ENCODE results near the gene PTGIS.
A peak's percentile ranks its signal among the peaks of the same experiment; 100 is the strongest.

PTGIS gene

DNA sequence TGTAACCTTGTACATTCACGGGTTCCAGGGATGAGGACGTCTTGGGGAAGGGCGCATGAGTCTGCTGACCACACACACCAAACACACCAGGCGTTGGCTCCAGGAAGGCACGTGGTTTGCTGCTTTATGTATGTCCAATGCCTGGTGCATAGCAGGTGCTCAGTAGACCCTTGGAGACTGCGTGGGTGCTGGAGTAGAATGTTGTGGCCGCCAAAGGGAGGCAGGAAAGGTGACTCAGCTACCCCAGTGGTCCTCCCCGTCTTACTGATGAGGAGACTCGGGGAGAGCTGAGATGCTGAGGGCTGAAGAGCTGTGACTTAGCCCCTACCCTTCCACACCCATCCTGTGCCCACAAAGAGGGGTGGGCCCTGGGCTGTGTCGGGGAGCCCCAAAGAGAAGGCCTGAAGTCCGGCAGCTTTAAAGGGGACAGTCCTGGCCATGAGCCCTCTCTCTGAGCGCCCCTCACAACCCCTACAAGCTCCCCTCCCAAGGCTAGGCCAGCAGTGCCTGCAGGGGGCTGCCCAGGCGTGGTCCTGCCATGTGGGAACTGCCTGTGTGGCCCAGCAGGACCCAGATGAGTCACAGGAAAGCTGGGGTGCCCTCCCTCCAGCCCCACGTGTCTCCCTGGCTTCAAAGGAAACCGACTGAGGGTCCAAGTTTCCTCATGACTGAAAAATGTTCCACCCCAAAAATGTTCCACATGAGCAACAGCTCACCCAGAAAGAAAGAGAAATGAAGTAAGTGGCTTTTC, 28.0 kb upstream of the PTGIS start:
- DNase-seq (ENCODE audit: low read depth in 2 of 2, low spot score in 1 of 2) = peak in 1 of 2 donors; percentile 35

DNA sequence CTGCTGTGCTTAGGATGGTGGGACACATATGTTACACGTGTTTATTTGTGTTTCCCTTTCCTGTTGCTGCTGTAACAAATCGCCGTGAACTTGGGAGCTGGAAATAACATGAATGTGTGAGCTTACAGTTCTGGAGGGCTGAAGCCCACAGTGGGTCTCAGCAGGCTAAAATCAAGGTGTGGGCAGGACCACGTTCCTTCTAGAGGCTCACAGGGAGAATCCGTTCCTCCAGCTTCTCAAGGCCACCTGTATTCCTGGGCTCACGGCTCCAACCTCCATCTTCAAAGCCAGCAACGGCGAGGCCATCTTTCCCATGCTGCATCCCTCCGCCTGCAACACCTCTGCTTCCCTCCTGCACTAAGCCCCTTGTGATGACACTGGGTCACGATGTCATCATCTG, 27.4 kb upstream of the PTGIS start:
- no peak for DNase-seq (ENCODE audit: low read depth in 2 of 2, low spot score in 1 of 2)

DNA sequence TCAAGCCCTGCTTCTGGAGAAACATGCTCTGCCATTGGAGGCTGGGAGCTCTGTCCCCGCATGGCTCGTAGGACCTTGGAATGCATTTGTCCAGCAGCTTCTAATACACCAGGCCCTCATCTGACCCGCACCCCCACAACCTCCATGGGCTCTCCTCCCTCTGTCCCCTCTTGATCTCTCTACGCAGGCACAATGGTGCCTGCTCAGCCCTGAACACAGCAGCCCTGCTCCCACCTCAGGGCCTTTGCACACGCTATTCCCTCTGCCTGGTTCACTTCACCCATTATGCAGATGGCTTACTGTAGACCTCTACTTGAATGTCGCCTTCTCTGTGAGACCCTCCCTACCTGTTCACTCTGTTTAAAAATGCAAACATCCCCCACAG, 27.0 kb upstream of the PTGIS start:
- DNase-seq (ENCODE audit: low read depth in 2 of 2, low spot score in 1 of 2) = no peak

DNA sequence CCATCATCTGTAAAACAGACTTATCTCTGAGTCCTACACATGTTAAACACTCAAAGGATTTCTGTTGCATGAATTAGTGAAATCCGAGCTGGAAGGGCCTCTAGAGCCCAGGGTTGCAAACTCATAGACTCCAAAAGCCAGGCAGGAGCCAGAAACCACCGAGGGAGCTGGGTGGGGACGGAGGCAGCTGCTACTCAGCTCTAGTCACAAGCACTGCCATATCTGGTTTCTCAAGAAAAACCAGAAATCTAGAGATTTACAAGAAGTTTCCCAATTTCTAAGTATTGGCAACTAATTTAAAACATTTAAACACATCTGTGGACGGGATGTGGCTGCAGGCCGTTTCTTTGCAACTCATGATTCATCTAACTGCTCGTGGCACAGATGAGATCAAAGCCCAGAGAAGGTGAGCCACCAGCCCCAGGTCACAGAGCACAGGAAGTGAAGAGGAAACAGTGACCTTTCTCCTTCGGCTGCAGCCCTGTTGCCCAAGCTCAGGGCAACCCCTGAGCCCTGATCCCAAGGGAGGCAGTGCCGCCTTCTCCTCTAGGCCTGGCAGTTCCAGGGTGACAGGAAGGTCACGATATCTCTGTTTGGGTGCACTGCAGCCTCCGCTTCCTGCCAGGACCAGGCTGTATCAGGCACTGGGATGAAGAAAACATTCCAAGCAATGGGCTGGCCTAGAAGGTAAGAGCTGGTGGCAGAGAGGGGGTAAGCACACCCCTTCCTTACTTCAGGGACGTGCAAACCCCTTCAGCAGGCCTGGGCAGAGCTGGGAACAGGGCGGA, 26.4 kb upstream of the PTGIS start:
- peak in 1 of 2 donors; percentile 25 for DNase-seq (ENCODE audit: low read depth in 2 of 2, low spot score in 1 of 2)

DNA sequence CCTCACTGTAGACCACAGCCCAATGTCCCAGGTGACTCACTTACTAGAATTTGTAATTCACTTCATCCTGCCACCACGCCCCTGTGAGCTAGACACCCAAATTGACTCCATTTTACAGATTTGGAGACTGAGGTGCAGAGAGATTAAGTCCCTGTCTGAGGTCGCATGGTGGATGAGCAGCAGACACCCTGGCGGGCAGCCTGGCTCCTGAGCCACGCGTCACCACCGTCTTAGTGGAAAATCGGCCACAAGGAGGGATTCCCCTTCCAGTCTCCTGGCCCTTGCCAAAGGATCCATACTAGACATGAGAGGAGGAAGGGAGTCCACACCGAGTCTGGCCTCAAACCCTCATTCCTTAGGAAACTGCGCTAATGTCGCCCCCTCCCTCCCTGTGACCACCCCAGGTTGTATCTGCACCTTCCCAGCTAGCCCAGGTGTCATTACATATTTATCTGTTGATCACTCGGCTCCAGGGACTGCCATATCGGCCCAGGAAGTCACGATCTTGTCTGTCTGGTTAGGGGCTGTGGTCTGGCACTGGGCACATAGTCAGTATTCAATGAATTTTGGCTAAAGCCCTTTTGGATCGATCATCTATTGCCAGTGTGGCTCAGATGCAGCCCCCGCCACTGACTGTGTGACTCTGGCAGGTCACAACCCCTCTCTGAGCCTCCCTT, 25.7 kb upstream of the PTGIS start:
- DNase-seq (ENCODE audit: low read depth in 2 of 2, low spot score in 1 of 2) = no peak

DNA sequence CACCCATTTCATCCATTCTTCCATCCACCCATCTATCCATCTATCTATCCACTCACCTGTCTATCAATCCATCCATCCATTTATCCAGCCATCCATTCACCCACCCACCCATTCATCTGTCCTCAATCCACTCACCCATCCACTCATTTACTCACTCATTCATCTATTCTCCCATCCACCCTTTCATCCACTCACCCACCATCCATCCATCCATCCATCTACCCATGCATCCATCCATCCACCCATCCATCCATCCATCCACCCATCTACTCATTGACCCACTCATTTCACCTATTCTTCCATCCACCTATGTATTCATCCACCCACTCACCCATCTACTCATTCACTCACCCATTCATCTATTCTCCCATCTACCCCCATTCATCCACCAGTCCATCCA, 24.2 kb upstream of the PTGIS start:
- no peak for DNase-seq (ENCODE audit: low read depth in 2 of 2, low spot score in 1 of 2)

DNA sequence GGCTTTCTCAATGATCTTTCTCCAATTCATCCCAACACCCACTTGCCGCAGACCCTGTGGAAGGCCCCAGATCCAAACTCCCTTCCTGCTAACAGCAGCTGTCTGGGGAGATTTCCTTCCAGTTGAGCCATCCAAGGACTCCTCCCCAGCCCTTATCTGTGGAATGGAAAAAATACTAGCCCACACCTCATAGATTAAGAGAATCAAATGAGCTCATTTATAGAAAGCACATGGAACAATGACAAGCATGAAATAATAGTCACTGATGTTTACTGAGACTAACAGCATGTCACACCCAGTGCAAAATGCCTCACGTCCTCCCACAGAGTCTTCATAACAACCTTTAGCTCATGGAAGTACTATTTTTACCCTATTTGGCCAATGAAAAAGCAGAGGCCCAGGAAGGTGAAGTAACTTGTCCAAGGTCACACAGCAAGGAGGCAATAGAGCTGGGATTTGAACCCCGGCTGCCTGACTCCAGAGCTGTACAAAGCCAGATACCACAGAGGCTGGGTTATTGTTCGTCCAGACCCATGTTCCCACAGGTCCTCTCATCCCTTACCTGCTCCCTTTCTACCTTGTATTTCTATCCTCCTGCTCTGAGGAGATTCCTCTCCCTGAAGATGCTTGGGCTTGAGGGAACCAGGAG, 23.4 kb upstream of the PTGIS start:
- no peak for DNase-seq (ENCODE audit: low read depth in 2 of 2, low spot score in 1 of 2)

DNA sequence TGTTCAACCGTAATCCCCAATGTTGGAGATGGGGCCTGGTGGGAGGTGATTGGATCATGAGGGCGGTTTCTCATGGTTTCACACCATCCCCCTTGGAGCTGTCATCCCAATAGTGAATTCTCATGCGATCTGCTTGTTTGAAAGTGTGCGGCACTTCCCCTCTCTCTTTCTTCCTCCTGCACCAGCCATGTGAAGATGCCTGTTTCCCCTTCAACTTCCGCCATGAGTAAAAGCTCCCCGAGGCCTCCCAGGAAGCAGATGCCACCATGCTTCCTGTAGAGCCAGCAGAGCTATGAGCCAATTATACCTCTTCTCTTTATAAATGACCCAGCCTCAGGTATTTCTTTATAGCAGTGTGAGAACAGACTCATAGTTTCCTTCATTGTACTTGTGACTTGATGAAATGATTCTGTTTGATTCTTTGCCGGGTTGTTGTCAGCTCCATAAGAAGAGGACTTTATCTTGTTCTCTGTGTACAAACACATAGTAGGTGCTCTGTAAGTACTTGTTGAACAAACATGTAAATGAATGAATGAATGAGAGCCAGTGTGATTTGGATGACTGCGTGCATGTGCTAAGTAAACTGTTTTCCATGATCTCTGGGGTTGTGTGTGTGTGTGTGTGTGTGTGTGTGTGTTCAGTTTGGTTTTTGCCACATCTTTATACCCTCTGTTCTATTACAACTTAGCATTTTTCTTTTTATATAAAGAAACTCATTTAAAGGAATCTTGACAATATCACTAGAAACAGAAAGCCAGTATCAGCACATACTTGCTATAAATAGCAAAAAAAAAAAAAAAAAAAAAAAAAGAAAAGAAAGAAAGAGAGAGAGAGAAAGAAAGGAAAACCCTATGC, 22.5 kb upstream of the PTGIS start:
- no peak for DNase-seq (ENCODE audit: low read depth in 2 of 2, low spot score in 1 of 2)

DNA sequence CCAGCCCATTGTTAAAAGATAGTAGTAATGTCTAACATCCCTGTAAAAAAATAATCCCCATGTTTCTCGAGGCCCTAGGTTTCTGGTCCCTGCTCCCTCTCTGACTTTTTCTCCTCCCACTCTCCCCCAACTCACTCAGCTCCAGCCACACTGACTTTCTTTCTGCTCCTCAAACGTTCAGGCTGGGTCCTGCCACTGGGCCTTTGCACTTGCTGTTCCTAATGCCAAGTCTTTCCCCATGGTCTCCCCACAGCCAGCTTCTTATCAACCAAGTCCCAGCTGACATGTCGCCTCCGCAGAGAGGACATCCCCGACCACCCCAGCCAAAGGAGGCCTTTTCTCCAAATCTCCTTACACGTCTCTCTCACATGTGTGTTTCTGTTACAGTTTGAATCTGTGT, 21.8 kb upstream of the PTGIS start:
- DNase-seq (ENCODE audit: low read depth in 2 of 2, low spot score in 1 of 2) = no peak

DNA sequence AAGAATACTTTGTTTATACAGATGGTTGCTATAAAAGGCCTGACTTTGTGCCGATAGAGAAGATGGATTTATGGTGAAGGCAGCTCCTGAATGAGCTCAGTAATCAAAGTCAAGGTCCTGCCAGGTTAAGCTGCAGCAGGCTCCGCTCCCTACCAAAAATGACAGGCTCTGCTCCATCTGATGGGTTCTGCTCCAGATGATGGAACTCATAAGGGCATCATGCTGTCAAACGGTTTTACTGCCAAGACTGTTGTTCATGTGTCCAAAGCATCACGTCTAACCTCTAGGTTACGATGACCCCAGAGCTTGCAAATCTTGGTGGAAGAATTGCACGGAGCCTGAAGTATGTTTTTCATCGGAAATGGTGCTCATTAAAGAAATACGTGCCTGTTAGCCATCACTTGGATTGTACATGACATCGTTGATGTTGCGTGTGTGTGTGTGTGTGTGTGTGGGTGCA, 19.2 kb upstream of the PTGIS start:
- no peak for DNase-seq (ENCODE audit: low read depth in 2 of 2, low spot score in 1 of 2)

DNA sequence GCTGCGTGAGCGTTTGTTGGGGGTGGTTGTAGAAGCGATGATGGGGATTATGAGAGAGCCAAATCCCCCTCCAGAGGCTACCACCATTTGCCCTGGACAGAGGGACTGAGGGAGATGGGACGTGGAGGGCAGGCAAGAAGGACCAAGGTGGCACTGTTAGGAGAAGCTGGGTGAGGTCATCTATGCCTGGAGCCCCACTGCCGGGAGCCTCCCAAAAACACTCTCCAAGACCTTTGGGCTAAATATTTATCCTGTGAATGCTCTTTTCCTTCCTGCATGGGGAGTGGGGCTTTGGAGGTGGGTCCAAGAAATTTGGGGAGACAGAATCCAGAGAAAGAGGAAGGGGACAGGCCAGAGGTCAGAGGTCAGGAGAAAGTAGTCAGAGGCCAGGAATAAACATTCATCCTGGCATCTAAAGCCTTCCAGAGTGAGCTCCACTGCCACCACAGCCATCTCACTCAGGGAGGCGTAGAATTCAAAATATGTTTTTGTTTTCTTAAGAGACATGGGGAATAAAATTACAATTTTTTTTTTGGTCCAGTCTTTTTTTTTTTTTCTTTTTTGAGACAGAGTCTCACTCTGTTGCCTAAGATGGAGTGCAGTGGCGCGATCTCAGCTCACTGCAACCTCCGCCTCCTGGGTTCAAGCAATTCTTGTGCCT, 17.8 kb upstream of the PTGIS start:
- DNase-seq (ENCODE audit: low read depth in 2 of 2, low spot score in 1 of 2) = no peak

DNA sequence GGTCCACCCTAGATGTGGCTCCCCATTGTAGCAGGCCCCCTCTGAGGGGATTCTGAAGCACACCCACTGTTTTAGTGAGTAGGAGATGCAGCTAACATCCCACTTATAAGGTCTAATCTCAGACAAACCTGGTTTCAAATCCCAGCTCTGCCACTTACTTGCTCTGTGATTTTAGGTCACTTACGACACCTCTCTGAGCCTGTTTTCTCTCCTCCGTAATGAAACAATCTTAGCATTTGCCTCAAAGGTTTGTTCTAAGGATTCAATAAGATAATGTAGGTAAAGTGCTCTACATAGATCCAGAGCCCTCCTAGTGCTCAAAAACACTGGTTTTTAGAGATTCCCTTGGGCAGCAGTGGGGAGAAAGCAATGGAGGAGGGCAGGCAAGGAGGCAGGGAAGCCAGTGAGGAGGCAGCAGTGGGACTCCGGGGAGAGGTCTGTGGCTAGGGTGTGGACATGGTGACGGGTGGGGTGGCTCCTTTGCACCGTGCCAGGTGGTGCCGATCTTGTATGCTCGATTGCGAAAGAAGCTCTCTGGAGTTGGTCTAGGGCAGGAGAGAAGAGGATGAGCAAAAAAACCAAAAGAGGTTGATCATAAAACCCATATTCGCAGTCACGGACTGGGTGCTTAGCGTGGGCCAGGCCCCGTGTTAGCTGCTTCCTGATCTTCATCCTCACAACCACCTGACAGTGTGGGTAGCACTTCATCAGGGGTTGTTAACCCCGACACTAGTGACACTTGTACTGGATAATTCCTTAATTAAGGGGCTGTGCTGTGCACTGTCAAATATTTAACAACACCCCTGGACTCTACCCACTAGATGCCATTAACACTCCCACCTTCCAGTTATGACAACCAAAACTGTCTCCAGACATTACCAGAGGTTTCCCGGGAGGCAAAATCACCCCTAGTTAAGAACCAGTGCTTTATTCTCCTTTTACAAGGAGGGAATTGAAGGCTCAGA, 16.8 kb upstream of the PTGIS start:
- no peak for DNase-seq (ENCODE audit: low read depth in 2 of 2, low spot score in 1 of 2)

DNA sequence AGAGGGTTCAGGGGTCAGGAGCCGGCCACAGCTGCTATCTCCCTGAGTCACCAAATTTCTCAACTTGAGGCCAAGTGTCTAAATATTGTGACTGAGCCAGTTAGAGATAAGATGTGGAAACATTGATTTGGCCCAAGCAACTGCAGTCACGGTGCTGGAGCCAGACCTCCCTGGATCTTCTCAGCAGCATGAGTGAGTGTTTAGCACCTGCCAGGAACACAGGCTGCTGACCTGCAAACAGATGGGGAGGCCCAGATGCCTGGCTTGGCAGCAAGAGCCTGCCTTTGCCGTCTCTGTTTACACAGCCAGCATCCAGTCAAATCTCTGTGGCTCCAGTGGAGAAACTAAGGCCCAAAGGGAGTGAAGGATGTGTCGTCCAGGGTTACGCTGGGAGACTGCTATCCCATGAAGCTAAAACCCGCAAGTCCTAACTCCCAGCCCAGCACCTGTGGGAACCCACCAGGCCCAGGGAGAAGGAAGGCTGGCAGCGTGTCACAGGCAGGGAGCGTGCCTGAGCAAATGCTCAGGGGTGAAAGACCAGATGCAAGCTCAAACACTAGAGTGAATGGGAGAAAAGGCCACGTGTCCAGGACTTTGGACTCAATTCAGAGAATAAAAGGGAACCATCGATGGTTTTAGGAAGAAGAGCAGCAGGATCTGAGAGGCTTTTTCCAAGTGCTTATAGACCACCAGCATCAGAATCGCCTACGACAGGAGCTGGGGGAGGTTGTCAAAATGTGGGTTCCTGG, 15.9 kb upstream of the PTGIS start:
- no peak for DNase-seq (ENCODE audit: low read depth in 2 of 2, low spot score in 1 of 2)

DNA sequence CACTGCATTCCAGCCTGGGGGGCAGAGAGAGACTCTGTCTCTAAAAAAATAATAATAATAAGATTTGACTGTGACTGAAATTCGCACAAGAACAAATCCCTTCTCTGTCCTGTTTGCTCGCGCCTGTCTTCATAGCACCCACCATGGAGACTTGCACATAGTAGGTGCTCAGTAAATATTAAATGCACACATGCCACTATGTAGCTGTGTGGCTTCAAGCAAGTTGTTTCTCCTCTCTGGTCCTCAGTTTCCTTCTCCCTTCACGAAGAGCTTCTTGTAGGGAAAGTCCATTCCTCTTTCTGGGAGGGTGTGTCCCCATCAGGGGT, 15.4 kb upstream of the PTGIS start:
- no peak for DNase-seq (ENCODE audit: low read depth in 2 of 2, low spot score in 1 of 2)

DNA sequence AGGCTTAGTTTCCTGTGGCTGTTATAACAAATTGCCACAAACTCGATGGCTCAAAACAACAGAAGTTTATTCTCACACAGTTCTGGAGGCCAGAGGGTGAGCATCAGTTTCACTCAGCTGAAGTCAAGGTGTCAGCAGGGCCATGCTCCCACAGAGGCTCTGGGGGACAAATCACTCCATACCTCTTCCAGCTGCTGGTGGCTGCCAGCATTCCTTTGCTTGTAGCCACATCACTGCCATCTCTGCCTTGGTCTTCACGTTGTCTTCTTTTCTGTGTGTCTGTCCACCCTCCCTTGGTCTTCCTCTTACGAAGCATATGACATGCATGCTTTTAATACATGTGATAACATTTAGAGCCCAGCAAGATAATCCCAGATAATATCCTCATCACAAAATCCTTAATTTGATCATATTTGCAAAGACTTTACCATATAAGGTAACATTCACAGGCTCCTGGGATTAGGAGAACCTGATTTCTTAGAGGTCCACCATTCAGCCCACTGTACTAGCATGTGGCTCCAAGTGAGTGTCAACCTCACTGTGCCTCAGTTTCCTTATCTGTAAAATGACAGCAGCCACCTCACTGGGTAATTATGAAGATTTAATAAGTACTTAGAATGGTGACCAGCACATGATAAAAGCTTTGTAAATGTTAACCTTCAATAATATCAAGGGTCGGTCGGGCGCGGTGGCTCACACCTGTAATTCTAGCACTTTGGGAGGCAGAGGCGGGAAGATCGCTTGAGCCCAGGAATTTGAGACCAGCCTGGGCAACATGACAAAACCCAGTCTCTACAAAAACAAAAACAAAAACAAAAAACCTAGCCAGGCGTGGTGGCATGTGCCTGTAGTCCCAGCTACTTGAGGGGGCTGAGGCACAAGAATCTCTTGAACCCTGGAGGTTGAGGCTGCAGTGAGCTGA, 14.7 kb upstream of the PTGIS start:
- no peak for DNase-seq (ENCODE audit: low read depth in 2 of 2, low spot score in 1 of 2)

DNA sequence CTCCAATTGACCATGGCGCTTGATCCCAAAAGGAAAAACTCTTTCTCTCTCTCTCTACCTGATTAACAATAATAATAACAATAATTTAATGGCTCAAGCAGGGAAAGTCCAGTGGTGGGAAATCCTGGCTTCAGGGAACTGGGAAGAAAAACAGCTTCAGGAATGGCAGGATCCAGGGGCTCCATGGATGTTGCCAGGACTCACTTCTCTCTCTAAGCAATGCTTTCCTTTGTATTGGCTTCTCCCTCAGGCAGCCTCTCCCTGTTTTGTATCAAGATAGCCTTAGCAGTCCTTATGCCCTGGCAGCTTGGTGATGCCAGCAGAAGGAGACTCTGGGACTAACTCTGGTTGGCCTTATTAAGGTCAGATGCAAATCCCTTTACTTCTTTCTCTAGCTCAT, 13.5 kb upstream of the PTGIS start:
- no peak for DNase-seq (ENCODE audit: low read depth in 2 of 2, low spot score in 1 of 2)

DNA sequence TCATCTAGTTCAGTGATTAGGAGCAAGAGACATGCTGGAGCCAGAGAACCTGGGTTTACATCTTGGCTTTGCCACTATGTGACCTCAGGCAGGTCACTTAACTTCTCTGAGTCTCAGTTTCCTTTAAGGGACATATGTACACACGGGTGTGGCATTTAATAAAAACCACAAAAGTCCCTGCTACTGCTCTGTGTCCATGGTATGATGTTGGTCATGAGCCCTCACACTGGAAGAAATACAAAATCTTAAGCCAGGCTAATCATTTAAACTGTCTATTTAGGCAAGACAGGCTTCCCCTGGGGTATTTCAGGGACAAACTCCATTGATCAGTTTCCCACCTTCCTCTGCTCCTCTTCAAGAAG, 12.9 kb upstream of the PTGIS start:
- no peak for DNase-seq (ENCODE audit: low read depth in 2 of 2, low spot score in 1 of 2)
